Activated CD8-positive, alpha-beta memory T cell treated with anti-CD3 and anti-CD28 coated beads, Interleukin-2, amount 50 U/mL, for 1 hour (primary cell): ENCODE measurements around the gene MRM3.
"Not testable (repeated sequence)": the region's sequence is repeated elsewhere in the genome, so short reads cannot be mapped to it uniquely, and the experiment has no call there.

Source experiments
- DNase-seq: peaks from one replicate; pipeline ENCODE4 v3.0.0-alpha.2; 2020; ENCODE audit errors: extremely low read depth

The MRM3 gene

DNA sequence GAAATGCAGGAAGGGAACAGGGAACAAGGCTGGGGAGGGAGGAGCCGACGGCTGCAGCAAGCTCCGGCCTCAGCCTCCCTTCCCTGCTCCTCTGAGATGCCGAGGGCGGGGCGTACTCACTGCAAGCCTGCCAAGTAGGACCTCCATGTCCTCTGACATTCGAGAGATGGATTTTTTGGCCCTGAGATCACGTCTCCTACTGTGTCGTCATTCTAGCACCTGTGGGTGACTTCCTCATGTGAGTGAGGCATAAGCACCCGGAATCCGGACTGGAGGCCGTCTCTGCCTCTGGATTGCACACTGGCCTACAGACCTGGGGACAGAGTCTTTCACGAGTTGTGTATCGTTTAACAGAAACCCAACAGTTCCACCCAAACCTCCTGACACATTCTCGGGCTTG, 14.5 kb downstream of the MRM3 start:
- DNase-seq, result no peak

DNA sequence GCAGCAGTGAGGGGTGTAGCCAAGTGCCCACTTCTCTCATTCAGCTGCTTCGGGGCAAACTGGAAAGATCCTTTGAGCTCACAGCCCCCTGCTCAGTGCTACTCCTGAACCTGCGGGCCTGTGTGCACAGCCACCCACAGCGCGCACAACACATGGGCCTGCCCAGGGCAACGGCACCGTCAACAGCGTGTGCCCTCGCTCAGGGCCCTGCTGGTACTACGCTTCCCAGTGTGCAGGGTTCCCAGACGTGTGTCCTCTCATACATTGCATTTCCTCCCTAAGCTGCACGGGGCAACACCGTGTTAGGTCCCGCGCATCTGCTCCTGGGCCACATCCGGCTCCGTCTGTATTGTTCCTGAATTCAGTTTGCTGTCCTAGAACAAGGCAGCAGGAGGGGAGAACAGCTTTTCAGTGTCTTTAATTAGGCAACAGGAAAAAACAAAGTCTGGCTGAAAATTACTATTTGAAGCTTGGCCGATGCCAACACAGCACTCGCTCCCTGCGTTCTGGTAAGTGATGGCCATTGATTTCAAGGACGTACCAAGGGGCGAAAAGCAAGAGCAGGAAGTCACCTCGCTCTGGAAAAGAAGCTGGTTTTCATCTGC, 15.2 kb downstream of the MRM3 start:
- no peak for DNase-seq

DNA sequence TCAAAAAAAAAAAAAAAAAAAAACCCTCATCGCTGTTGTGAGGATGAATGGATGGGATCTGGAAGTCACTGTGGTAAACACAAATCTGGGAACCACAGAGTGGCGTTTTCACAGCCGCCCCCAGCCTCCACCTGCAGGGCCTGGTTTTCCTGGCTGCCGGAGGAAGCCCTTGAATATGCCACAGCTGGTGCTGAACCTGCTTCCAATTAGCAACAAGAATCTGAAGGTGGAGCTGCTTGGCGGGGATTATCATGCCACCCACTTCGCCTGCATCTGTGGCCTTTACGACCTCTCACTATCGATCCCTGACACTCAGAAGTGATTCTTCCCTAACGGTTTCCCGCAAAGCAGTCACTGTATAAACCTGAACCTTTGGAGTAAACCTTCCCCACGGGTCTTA, 16.1 kb downstream of the MRM3 start:
- DNase-seq, result no peak

DNA sequence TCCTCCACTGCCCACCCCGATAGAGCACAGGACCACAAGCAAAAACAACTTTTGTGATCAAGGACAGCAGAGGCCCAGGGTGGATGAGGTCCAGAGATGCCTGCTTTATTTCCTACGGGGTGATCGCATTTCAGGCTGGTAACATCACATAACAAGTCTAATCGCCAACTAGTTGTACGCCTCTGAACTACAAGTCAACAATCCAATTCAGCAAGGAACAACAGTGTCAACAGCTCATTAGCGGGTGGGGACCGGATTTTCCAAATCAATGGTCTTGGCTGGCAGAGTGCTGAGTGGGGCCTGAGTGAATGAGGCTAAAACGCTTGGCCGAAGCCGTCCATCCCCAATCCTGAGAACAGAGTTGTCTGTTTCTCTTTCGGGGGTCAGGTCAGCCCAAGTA, 17.1 kb downstream of the MRM3 start:
- no peak for DNase-seq

DNA sequence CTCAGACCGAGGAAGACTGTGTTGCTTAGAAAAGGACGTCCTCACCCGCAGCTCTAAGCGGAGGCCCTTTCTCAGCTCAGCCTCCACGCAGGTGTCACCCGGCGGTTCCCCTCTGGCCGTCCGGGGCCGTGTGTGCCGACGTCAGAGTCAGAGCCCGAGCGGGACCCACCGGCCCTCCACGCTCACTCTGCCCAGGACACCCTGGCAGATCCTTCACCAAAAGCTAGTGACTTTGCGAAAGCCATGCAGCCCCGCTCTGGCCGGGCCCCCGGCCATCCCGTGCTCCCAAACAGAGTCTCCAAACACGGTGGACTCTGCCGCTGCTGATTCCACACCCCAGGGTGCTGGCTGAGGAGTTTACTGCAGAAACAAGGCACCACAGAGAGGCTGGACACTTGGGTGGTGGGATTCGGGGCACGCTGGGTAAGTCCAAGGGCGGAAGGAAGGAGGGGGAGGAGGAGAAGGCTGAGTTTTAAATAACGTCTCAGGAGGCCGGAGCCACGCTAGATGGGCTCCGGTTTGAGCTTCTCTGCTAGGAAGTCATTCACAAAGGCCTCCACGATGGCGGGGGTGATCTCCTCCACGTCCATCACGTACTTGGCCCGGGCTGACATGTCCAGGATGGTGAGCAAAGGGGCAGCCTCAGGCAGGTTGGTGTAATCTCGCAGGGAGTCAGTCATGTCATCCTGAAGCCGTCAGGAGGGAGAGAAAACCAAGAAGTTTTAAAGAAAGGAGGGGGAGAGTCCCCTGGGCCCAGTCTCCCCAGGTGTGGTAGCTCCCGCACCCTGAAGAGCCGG, 18.5 kb downstream of the MRM3 start:
- DNase-seq, result no peak

DNA sequence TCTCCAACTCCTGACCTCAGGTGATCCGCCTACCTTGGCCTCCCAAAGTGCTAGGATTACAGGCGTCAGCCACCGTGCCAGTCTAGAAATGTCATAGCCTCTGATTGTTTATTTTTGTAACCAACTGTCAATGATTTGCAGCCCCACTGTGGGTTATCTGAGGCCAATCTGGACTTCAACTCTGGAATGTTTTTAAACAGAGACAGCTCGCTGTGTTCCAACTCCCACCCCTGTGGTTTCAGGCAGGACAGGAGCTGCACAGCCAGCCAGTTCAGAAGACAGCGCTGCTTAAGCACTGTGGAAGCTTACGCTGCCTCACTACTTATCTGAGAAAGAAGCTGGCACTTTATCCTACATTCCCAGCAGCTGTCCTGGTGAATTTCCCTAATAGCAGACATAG, 19.5 kb downstream of the MRM3 start:
- no peak for DNase-seq

DNA sequence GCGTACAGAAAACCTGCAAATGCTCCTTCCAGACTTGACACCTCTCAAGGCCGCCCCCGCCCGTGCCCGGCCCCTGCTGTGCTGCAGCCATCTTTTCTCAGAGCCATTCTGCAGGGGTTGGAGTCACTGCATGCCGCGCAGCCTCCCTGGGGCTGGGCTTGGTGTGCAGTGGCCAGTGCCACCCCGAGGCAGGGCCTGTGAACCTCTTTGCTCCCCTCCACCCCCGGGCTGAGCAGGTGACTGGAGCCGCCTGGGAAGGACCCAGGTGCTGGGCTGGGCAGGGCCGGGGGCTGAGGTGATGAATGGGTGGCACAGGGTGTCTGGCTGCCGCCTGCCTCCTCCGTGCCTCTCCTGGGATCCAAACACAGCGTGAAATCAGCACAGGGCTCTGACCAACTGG, 20.3 kb downstream of the MRM3 start:
- DNase-seq, result no peak

DNA sequence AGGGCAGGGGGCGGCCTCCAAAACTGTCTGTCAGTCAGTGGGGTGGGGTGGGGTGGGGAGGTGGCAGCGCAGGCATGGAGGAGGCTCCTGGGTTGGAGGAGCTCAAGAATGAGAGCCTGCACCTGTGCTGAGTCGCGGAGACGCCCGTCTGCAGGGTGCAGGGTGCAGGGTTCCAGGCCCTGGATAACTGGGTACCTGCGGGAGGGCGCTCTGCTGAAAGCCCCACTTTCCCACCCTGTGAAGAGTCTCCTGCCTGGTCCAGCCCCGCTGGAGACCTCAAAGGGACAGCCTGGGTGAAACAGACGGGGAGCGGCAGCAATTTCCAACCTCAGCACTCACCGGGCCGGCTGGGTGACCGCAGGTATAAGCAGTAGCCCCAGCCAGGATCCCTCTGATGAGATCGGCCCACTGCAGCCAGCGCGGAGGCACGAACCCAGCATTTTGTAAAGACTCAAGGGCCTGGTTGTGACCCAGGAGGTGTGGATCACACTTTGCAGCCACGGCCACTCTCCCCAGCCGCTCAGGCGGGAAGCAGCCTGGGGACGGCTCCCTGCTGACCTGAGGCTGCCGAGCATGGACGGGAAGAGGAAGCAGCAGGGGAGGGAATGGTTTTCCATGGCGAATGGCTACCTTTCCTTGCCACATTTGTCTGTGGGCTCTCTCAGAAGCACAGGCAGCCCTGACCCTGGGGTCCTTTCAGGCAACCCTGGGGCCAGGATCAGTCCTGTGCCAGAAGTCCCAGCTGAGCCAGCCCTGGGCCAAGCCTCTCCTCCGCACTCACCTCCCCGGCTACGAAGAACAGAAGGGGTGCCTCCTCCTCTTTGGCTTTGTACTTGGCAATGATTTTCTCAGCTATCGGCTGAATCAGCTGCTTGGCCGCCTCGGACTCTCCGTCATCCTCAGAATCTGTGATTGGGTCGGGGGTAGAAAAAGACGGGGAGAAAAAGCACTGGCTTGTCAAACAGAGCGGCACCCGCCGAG, 21.0 kb downstream of the MRM3 start:
- no peak for DNase-seq

DNA sequence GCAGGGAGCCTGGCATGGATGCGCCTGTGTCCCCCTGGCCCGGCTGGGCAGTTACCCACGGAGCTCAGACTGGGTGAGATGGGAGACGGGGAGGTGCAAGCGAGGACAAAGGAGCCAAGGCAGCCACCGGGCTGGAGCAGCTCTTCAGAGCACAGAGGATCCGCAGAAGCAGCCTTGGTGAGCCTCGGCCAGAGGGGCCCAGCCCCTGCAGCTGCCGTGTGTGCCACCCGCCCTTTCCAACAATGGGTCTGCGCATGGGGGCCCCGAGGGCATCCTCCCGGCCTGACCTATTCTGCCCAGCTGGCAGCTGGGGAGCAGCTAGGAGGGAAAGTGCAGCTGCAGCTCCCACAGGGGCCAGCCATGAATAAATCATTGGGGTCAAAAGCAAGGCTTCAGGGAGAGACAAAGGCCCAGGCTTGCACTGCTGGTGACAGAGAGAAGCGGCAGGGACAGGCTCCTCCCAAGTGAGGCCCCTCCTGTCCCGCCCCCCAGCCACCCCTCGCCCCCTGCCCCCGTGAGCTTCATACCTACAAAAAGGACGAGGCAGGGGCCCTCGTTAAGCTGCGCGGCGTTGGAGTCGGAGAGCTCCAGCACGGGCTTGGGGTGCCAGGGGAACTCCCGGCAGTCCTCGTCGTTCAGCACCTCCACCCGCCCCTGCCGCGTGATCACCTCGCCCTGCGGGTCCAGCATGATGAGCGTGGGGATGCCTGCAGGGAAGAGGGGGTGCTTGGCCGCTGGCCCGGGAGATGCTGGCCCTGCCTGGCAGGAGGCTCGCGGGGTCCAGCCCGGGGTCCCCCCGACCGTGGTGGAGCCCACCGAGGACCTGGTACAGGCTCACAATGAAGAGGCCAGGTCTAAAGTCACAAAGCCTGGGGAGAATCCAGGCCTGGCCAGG, 22.6 kb downstream of the MRM3 start:
- no peak for DNase-seq

DNA sequence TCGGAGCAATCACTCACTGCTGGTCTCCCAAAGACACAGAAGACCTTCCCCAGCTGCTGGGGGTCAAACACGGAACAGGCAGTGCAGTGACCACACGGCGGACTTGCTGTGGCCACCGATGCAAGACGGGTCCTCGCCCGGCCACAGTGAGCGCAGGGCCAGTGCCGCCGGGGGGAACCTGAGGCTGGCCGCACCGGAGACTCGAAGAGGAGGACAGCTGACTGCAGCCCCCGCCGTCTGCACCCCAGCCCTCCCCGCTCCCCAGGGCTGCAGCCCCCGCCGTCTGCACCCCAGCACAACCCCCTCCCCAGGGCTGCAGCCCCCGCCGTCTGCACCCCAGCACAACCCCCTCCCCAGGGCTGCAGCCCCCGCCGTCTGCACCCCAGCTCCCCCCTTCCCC, 23.7 kb downstream of the MRM3 start:
- not testable (repeated sequence) for DNase-seq

DNA sequence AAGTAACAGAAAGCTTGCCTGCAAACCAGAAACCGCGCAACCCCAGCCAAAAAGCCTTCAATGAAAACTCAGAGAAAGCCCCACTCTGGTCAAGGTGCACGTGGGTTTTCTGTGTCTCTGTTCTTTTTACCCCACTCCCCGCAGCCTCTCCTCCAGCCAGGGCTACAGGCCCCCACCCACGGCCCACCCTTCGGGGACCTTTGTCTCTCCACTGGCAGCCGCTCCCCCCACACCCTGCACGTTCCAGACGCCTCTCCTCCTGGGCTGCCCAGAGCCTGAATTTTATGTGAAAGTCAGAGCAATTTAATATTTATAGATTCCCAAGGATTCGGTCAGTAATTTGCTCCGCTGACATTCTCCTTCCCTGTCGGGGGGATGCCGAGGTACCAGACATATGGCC, 24.2 kb downstream of the MRM3 start:
- DNase-seq, result no peak

DNA sequence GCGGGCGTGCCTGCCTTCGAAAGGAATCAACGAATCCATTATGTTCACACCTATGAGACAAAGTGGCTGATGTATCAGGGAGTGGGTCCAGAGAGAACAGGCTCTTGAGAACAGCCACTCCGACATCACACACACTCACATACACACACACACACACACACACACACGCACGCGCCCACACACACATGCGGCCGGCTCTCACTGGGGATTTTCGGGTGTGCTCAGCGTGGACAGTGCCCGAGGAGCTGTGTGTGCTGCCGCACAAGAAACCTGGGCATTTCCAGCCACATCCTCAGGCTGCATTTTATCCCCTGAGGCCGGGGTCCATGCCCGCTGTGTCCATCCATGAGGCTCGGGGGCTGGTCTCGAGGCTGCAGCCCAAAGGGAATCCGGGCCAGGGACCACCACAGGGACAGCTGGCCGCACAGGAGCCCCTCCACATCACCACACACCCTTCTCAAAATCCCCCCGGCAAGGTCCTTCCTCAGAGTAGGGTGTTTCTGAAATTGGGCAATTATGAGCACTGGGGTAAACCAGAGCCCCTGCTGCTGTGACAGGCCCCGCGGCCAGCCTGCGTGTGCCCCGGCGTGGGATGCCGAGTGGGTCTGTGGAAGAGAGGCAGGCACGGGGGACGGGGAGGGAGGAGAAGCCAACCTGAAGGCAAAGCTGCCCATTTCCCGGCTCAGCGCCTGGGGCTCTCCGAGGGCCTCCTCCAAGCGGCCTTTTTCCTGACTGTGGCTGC, 24.8 kb downstream of the MRM3 start:
- no peak for DNase-seq

DNA sequence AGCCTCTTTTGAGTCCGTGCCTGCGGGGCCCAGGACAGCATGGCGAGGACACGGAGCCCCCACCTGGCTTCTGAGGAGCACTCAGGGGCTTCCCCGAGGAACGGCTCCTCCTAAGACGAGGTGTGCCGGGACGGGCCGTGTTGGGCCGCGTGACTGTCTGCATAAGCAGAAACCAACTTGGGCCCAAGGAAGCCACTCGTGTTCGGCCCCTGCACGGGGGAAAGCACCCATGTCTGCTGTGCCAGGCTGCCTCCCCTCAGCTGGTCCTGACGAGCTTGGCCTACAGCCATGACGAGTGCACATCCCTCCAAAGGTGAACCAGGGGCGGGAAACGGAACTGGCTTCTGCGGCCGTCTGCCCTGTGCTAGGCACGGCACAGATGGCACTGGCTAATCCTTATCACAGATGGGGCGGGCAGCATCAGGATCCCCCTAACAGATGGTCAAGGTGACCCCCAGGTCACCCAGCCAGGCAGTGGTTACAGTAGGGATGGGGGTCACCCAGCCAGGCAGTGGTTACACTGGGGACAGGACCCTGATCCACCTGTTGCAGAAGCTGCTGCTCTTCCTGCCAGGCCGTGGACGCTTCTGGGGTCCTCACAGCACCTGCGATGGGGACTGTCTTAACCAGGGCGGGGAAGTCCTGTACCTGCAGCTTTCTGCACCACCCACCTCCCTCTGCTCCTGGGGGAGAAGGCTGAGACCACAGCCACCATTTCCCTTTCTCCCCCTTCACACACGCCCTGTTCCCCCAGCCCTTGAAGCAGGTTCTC, 25.6 kb downstream of the MRM3 start:
- no peak for DNase-seq

DNA sequence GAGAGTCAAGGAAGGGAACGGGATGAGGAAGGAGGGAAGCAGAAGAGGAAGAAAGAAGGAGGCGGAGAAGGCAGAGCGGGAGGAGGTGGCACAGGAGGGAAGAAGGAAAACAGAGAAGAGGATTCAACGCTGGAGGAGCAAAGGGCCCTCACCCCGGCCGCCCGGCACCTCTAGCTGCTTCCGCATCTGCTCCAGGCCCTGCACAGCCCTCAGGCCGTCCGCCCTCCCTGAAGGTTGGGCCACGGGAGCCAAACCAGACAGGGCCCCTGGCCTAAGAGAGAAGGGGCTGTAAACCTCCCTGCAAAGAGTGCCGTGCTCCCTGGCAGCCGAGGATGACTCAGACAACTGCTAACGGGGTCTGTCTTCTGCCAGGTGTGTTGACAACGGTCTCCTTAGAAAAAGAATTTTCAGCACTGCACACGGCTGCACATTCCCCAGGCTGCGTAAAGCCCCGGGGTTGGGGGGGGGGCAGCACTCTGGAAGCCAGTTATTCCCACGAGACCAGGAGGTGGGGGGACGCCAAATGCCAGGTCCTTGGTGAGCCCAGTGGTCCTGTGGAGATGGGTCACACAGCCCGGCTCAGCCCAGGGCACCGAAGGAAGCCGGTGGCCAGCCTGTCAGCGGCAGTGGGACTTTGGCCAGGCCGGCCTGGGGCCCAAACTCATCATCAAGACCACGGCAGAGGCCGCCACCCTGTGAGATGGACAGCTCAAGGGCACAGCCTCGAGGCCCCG, 29.1 kb downstream of the MRM3 start:
- no peak for DNase-seq

DNA sequence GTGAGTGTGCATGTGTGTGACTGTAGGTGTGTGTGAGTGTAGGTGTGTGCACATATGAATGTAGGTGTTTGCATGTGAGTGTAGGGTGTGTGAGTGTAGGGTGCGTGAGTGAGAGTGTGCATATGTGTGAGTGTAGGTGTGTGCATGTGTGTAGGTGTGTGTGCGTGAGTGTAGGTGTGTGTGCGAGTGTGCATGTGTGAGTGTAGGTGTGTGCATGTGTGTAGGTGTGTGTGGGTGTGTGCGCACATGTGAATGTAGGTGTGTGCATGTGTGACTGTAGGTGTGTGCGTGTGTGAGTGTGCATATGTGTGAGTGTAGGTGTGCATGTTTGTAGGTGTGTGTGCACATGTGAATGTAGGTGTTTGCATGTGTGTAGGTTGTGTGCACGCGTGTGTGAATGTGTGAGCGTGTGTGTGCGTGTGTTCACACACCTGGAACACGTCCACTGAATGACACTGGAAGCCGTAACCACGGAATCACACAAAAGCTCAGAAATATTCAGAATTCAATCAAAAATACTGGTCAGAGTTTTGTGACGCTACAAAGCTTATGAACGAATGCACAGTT, 30.6 kb downstream of the MRM3 start:
- DNase-seq, result no peak

DNA sequence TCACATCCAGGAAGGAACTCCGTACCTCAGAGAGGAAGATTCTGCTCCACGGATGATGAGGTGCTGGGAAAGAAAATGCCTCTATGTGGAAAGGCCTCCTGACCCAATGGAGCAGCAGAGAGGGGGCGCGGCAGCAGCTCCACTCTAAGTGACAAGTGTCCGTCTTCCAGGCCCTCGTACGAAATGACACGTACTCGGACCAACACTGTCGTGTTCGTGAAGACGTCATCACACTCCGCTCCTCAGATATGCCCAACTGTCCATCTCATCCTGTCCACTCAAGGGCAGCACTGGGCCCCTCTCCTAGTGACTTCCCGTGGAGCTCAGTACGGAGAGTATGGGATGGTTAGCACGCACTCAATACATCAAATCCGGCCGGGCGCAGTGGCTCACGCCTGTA, 32.2 kb downstream of the MRM3 start:
- DNase-seq, result no peak

DNA sequence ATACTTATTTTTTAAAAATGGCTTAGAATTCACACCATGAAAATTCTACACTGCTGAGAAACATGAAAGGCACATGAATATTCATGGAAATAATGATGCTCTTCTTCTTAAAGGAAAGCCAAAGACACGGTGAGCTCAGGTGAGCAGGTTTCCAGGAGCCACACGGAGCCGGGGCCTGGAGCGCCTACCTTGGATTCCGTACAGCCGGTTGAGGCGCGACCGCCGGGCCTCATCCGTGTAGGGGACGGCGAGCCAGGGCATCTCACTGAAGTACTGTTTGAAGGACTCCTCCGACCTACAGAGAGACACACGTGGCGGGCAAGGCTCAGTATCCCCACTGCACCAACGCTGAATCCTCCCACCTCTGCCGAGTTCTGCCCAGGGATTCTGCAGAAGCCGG, 37.1 kb downstream of the MRM3 start:
- no peak for DNase-seq

DNA sequence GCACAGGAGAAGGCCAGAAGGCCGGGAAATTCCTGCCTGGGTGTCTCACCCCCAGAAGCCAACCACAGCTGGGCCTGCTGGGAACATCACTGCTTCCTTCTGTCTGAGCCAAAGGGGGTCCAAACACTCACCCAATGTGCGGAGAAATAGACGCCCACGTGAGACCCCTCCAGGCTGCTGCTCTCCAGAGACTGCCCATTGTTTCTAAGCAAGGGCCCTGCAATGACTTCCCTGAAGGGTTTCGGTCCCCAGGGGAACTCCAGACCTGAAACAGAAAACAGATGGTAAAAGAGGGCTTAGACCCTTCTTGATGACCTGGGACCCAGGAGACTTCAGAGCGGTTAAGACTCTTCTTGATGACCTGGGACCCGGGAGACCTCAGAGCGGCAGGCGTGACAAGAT, 41.3 kb downstream of the MRM3 start:
- no peak for DNase-seq

DNA sequence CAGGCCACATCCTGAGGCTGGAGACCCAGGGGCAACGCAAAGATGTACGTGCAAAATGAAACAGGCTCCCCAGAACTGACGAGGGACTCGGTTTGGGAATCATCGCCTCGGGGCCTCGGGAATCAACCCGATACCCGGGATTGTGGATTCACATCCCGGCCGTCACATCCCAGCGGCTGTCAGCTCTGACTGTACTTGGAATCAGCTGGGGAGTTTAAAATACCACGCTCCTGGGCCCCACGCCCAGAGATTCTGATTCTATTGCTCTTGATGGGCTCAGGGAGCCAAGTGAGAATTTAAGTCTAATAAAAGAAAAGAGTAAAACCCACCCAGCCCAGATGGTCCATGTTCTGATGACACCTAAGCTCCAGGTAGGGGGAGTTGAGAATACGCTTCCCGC, 42.2 kb downstream of the MRM3 start:
- DNase-seq, result no peak
